ENCODE measurements around the gene NLRC3. TPM values are rescaled to one million over a fixed set of nuclear protein-coding genes. Genes with fewer than 3 reads are reported as not detected.

The NLRC3 gene
- total and polyA plus RNA-seq, 2 experiments from 2014 or later = 0.11 TPM; not detected in 1

DNA sequence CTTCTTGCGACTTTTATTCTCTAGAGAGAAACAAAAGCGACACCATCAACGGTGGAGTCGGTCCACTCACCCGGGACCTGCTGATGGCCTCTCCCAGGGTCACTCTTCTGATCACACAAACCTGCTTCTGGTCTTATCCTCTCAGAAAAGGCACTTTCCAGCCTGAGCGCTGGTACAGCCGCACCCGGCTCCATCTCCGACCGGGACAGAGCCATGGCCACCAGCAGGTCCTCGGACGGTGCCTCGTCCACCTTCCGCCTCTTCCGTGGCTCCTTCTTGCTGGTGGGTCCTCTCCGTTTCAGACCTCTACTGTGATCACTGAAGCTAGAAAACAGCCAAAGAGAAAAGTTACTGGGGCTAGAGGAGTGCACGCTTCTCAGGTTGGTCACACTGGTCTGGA is 20.5 kb upstream of the NLRC3 start:
- Histone ChIP-seq H3K9me2 (ENCODE audit: insufficient read depth) (no peaks in the 10 kb centered on the region), H2AFZ (no peak overlapping the region), H3K4me3 (no peak overlapping the region), H3K4me2 (ENCODE audit: unreplicated experiment) (no peak overlapping the region), H3K9ac (no peak overlapping the region), H3K4me1 (ENCODE audit: insufficient read depth) (no peaks in the 10 kb centered on the region), H3K36me3 (ENCODE audit: low read depth) (no peaks in the 10 kb centered on the region), H3K79me2 (ENCODE audit: insufficient read depth) (no peaks in the 10 kb centered on the region), H4K20me1 (ENCODE audit: insufficient read depth) (no peaks in the 10 kb centered on the region), H3K27me3 (replicated peaks; ENCODE audit: insufficient read depth) (no peaks in the 10 kb centered on the region), H3K27ac (no peak overlapping the region), H3K9me3 (ENCODE audit: low read depth) (no peaks in the 10 kb centered on the region), H3F3A (ENCODE audit: insufficient read depth) (no peaks in the 10 kb centered on the region)
- in situ Hi-C loops (cut with MboI) = no loop called here
- no peak for DNase-seq
- TF ChIP-seq EZH2phosphoT487 (IDR thresholded peaks at IDR 0.05; ENCODE audit: insufficient read depth, low read depth) = no peak
- no peak for TF ChIP-seq EZH2 (IDR thresholded peaks at IDR 0.05; ENCODE audit: insufficient read depth, poor library complexity, severe bottlenecking)
- 98 to 99% methylated on average over 17 of the region's 17 CpGs for WGBS, 2 experiments (ENCODE audit: low coverage in 1 of 2, low lambda C conversion rate in 2 of 2, missing lambda C conversion rate in 2 of 2)

DNA sequence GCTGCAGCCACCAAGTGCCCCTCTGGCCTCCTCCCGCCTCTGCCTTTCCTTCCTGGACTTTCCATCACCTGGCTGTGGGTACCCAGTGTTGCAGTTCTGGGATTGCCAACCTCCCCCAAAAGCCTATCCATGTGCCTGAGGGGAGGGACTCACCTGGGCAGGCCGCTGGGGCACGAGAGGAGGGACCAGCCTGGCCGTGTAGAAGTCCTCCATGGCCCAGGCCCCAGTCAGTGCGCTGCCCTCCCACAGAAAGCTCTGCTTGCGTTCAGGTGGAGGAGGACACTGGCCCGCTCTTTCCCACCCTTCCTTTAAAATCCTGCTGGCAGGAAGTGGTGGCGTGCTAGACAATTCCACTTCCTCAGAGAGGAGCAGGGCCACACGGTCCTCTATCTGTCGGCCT is 20.0 kb upstream of the NLRC3 start:
- in situ Hi-C loops (cut with MboI) = no loop called here
- TF ChIP-seq EZH2phosphoT487 (IDR thresholded peaks at IDR 0.05; ENCODE audit: insufficient read depth, low read depth) (no peak), EZH2 (IDR thresholded peaks at IDR 0.05; ENCODE audit: insufficient read depth, poor library complexity, severe bottlenecking) (no peak)
- Histone ChIP-seq H3K4me2 (ENCODE audit: unreplicated experiment) (no peak overlapping the region), H3K27me3 (replicated peaks; ENCODE audit: insufficient read depth) (no peaks in the 10 kb centered on the region), H3K4me1 (ENCODE audit: insufficient read depth) (no peaks in the 10 kb centered on the region), H2AFZ (no peak overlapping the region), H3F3A (ENCODE audit: insufficient read depth) (no peaks in the 10 kb centered on the region), H3K4me3 (no peak overlapping the region), H3K9ac (no peak overlapping the region), H3K79me2 (ENCODE audit: insufficient read depth) (no peaks in the 10 kb centered on the region), H3K36me3 (ENCODE audit: low read depth) (no peaks in the 10 kb centered on the region), H3K9me2 (ENCODE audit: insufficient read depth) (no peaks in the 10 kb centered on the region), H3K27ac (no peak overlapping the region), H4K20me1 (ENCODE audit: insufficient read depth) (no peaks in the 10 kb centered on the region), H3K9me3 (ENCODE audit: low read depth) (no peaks in the 10 kb centered on the region)
- 93 to 94% methylated on average over 10 of the region's 10 CpGs for WGBS, 2 experiments (ENCODE audit: low coverage in 1 of 2, low lambda C conversion rate in 2 of 2, missing lambda C conversion rate in 2 of 2)
- DNase-seq = no peak

DNA sequence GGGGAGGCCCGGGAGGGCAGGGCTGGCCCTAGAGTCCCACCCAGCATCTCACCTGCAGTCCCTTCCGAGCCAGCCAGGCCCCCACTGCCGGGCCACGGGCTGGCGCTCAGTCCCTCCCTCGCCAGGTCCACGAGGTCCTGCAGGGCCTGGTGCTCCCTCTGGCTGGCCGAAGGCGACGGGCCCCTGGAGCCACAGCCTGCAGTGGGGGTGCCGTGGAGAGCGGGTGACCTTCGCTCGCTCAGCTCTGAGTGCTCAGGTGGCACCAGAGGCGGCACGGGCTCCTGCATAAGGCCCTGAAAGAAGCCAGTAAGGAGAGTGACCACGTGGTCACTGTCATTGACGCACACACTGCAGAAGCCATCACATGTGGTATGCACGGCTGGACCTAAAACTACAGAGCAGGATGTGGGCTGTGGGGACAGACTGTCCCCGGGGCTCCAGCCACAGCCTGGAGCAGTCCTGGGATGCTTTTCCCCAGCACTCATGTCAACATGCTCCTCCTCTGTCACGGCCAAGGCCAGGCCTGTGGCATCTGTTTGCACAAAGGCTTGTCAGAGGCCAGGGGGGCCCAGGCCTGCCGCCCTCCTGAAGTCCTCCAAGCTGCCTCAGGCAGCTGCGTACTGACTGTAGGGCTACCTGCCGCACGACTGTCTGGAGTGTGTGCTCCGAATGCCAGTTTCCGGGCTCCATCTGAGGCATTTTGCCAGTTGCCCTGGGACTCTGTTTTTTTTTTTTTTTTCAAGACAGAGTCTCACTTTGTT is 19.1 kb upstream of the NLRC3 start:
- H3K4me1 ChIP-seq (ENCODE audit: insufficient read depth) = no peaks in the 10 kb centered on the region
- no peak overlapping the region for H2AFZ ChIP-seq
- no peak overlapping the region for H3K27ac ChIP-seq
- in situ Hi-C loops (cut with MboI) = no loop called here
- no peak overlapping the region for H3K4me2 ChIP-seq (ENCODE audit: unreplicated experiment)
- no peaks in the 10 kb centered on the region for H3F3A ChIP-seq (ENCODE audit: insufficient read depth)
- H4K20me1 ChIP-seq (ENCODE audit: insufficient read depth) = no peaks in the 10 kb centered on the region
- H3K27me3 ChIP-seq (replicated peaks; ENCODE audit: insufficient read depth) = no peaks in the 10 kb centered on the region
- TF ChIP-seq EZH2phosphoT487 (IDR thresholded peaks at IDR 0.05; ENCODE audit: insufficient read depth, low read depth) = no peak
- TF ChIP-seq EZH2 (IDR thresholded peaks at IDR 0.05; ENCODE audit: insufficient read depth, poor library complexity, severe bottlenecking) = no peak
- H3K79me2 ChIP-seq (ENCODE audit: insufficient read depth) = no peaks in the 10 kb centered on the region
- H3K9ac ChIP-seq = no peak overlapping the region
- no peaks in the 10 kb centered on the region for H3K9me2 ChIP-seq (ENCODE audit: insufficient read depth)
- H3K9me3 ChIP-seq (ENCODE audit: low read depth) = no peaks in the 10 kb centered on the region
- no peaks in the 10 kb centered on the region for H3K36me3 ChIP-seq (ENCODE audit: low read depth)
- H3K4me3 ChIP-seq = no peak overlapping the region
- WGBS, 2 experiments (ENCODE audit: low coverage in 1 of 2, low lambda C conversion rate in 2 of 2, missing lambda C conversion rate in 2 of 2) = 97 to 98% methylated on average over 23 to 27 of the region's 27 CpGs
- no peak for DNase-seq

GRCh38 chr16:3595521-3596021 is 18.4 kb upstream of the NLRC3 start:
- Histone ChIP-seq H3K4me1 (ENCODE audit: insufficient read depth) (no peaks in the 10 kb centered on the region), H3K27ac (no peak overlapping the region), H3K36me3 (ENCODE audit: low read depth) (no peaks in the 10 kb centered on the region), H2AFZ (no peak overlapping the region), H3K27me3 (replicated peaks; ENCODE audit: insufficient read depth) (no peaks in the 10 kb centered on the region), H4K20me1 (ENCODE audit: insufficient read depth) (no peaks in the 10 kb centered on the region), H3K4me2 (ENCODE audit: unreplicated experiment) (no peak overlapping the region), H3K9me2 (ENCODE audit: insufficient read depth) (no peaks in the 10 kb centered on the region), H3K9ac (no peak overlapping the region), H3F3A (ENCODE audit: insufficient read depth) (no peaks in the 10 kb centered on the region), H3K9me3 (ENCODE audit: low read depth) (no peaks in the 10 kb centered on the region), H3K4me3 (no peak overlapping the region), H3K79me2 (ENCODE audit: insufficient read depth) (no peaks in the 10 kb centered on the region)
- DNase-seq = no peak
- in situ Hi-C loops (cut with MboI) = no loop called here
- 97% methylated on average over 16 to 19 of the region's 19 CpGs for WGBS, 2 experiments (ENCODE audit: low coverage in 1 of 2, low lambda C conversion rate in 2 of 2, missing lambda C conversion rate in 2 of 2)
- TF ChIP-seq EZH2phosphoT487 (IDR thresholded peaks at IDR 0.05; ENCODE audit: insufficient read depth, low read depth) = no peak
- TF ChIP-seq EZH2 (IDR thresholded peaks at IDR 0.05; ENCODE audit: insufficient read depth, poor library complexity, severe bottlenecking) = no peak
